Epithelial cell of esophagus (primary cell): ENCODE results near the gene C3orf20.

Experiments used
- DNase-seq: peaks from one replicate; pipeline ENCODE4 v3.0.0; 2010; ENCODE audit warnings: low read depth
- H3K4me3 ChIP-seq: 2 replicates; pipeline ENCODE4 v1.5.1; 2011; ENCODE audit warnings: mild to moderate bottlenecking, low read length, control low read depth
- CTCF ChIP-seq: IDR thresholded peaks from 2 replicates; pipeline ENCODE4 v1.5.1; 2011; ENCODE audit warnings: low read depth, mild to moderate bottlenecking, low read length, control low read depth, inconsistent platforms; ENCODE audit not compliant: insufficient read depth; ENCODE audit errors: missing control alignments

Gene C3orf20

GRCh38 chr3:14772533-14773138 lies 97.7 kb downstream of the C3orf20 start:
- no peak for TF ChIP-seq CTCF
- DNase-seq = no peak
- no peak overlapping the region for H3K4me3 ChIP-seq

- no peak for DNase-seq
- TF ChIP-seq CTCF = no peak
These were observed 98.3 kb downstream of the C3orf20 start for GRCh38 chr3:14773281-14773680.

GRCh38 chr3:14773691-14774128 lies 98.8 kb downstream of the C3orf20 start:
- DNase-seq = no peak
- no peak for TF ChIP-seq CTCF
- no peak overlapping the region for H3K4me3 ChIP-seq

More at GRCh38 chr3:14773281-14773680, 98.3 kb downstream of the C3orf20 start:
- H3K4me3 ChIP-seq = no peak overlapping the region

- no peak overlapping the region for H3K4me3 ChIP-seq
- no peak for TF ChIP-seq CTCF
- no peak for DNase-seq
These were observed 99.5 kb downstream of the C3orf20 start for GRCh38 chr3:14774431-14774830.

GRCh38 chr3:14775011-14775410 lies 100.1 kb downstream of the C3orf20 start:
- DNase-seq = no peak
- no peak overlapping the region for H3K4me3 ChIP-seq
- TF ChIP-seq CTCF = no peak

GRCh38 chr3:14775563-14775962 lies 100.6 kb downstream of the C3orf20 start:
- no peak for TF ChIP-seq CTCF
- no peak for DNase-seq
- H3K4me3 ChIP-seq = no peak overlapping the region

- no peak for TF ChIP-seq CTCF
- DNase-seq = no peak
- H3K4me3 ChIP-seq = no peak overlapping the region
These were observed 104.2 kb downstream of the C3orf20 start for GRCh38 chr3:14779069-14779685.
